K562 (cell line): Measurements from ENCODE around the gene NCOA1. TPM values are rescaled to one million over a fixed set of nuclear protein-coding genes. Genes with fewer than 3 reads are reported as not detected.
A peak's percentile ranks its signal among the peaks of the same experiment; 100 is the strongest.

Experiments
- ATAC-seq: fragments of 200-7000 bp; cut with Tn5 transposase; 3 replicates; pipeline ENCODE4 v1.9.1; 2020; ENCODE audit warnings: moderate library complexity
- BruUV-seq: library from RNA; stranded (reverse); fragments of 400-500 nt; replicated peaks from 2 replicates; lab custom pipeline; 2021; lab: Mats Ljungman, UMichigan
- CTCF ChIA-PET: fragments of 300-600 bp; formaldehyde crosslinking; extraction: SDS; loops from one replicate; lab custom pipeline; 2021; ENCODE audit warnings: low intra/inter-chr PET ratio; lab: Yijun Ruan, JAX
- POLR2A ChIA-PET: fragments of 300-600, 350-650 bp; sonication (Branson Sonifier 250); formaldehyde crosslinking; extraction: SDS; loops from one replicate; lab custom pipeline; 2021; ENCODE audit warnings: antibody characterized with exemption, inconsistent platforms; lab: Yijun Ruan, JAX
- DNase-seq, 4 experiments: peaks; one replicate each; pipeline versions ENCODE4 v3.0.0 to v3.0.0-alpha.2; 2011 to 2018; ENCODE audit warnings: low spot score in 3 of 4, mixed read lengths in 3 of 4; ENCODE audit errors: extremely low read depth in 1 of 4
- FAIRE-seq: peaks from 2 replicates; lab custom pipeline; 2011; peaks lifted over from hg19 to GRCh38; lab: Jason Lieb, UNC
- H2AFZ ChIP-seq: 2 replicates; pipeline ENCODE4 v1.6.0; 2011; ENCODE audit warnings: low read depth, low read length, control low read depth, inconsistent platforms
- H3K27ac ChIP-seq: fragments of 200-600 bp; 3 replicates; pipeline ENCODE4 v1.8.0; 2011; ENCODE audit warnings: low read depth, mild to moderate bottlenecking, control low read depth, inconsistent platforms, low read length, moderate library complexity, mixed read lengths; ENCODE audit errors: extremely low read depth
- H3K27me3 ChIP-seq, 2 experiments: fragments of 300-600 bp in 1 of 2; 2 replicates in 1 of 2; 3 replicates in 1 of 2; pipeline versions ENCODE4 v1.6.0 to v1.8.0; 2011; ENCODE audit warnings: inconsistent platforms in 2 of 2, low read length in 2 of 2, mild to moderate bottlenecking in 1 of 2, mixed read lengths in 1 of 2, moderate library complexity in 1 of 2; ENCODE audit not compliant: control insufficient read depth in 2 of 2, insufficient read depth in 2 of 2
- H3K36me3 ChIP-seq: fragments of 300-600 bp; 3 replicates; pipeline ENCODE4 v1.8.0; 2011; ENCODE audit warnings: mild to moderate bottlenecking, low read length, inconsistent platforms; ENCODE audit not compliant: control insufficient read depth, insufficient read depth
- H3K4me1 ChIP-seq, 2 experiments: fragments of 200-600 bp in 1 of 2; replicated peaks in 1 of 2; 2 replicates in 1 of 2; 3 replicates in 1 of 2; pipeline versions ENCODE4 v1.5.1 to v1.8.0; 2011; ENCODE audit warnings: inconsistent platforms in 2 of 2, low read length in 2 of 2, mild to moderate bottlenecking in 1 of 2, mixed read lengths in 1 of 2, moderate library complexity in 1 of 2; ENCODE audit not compliant: control insufficient read depth in 2 of 2, insufficient read depth in 2 of 2
- H3K4me2 ChIP-seq: 2 replicates; pipeline ENCODE4 v1.6.1; 2011; ENCODE audit warnings: low read length, control low read depth, inconsistent platforms, mixed read lengths; ENCODE audit not compliant: insufficient read depth
- H3K4me3 ChIP-seq: fragments of 200-600 bp; sonication (generic), shearing (Covaris generic); 2 replicates; pipeline ENCODE4 v1.5.1; 2016; ENCODE audit warnings: control low read depth, inconsistent platforms
- H3K79me2 ChIP-seq: fragments of 200-600 bp; 3 replicates; pipeline ENCODE4 v1.8.0; 2011; ENCODE audit warnings: low read length, inconsistent platforms; ENCODE audit not compliant: control insufficient read depth, insufficient read depth
- H3K9ac ChIP-seq, 2 experiments: 2 replicates each; pipeline versions ENCODE4 v1.6.0 to v1.6.1; 2011; ENCODE audit warnings: low read depth in 2 of 2, low read length in 2 of 2, control low read depth in 1 of 2, inconsistent platforms in 1 of 2, mild to moderate bottlenecking in 1 of 2, mixed read lengths in 1 of 2; ENCODE audit not compliant: insufficient read depth in 1 of 2
- H3K9me1 ChIP-seq: one replicate; pipeline ENCODE4 v1.6.0; 2011; ENCODE audit warnings: inconsistent platforms, mild to moderate bottlenecking, low read length, moderate library complexity; ENCODE audit not compliant: control insufficient read depth, insufficient read depth
- H3K9me3 ChIP-seq: replicated peaks from 2 replicates; pipeline ENCODE4 v1.5.1; 2011; ENCODE audit warnings: low read depth, low read length, inconsistent platforms; ENCODE audit not compliant: control insufficient read depth, insufficient read depth
- H4K20me1 ChIP-seq: replicated peaks from 2 replicates; pipeline ENCODE4 v1.6.1; 2011; ENCODE audit warnings: low read length, inconsistent platforms, mixed read lengths; ENCODE audit not compliant: control insufficient read depth, insufficient read depth
- BRF1 ChIP-seq: IDR thresholded peaks from 3 replicates; pipeline ENCODE4 v1.6.1; 2011; ENCODE audit warnings: borderline replicate concordance, mild to moderate bottlenecking; ENCODE audit not compliant: insufficient read length; ENCODE audit errors: extremely low read depth
- CBFA2T3 ChIP-seq: fragments of 450-650 bp; IDR thresholded peaks from 2 replicates; pipeline ENCODE4 v1.6.1; 2017
- CREB1 ChIP-seq, 2 experiments: sonication (generic) in 1 of 2; formaldehyde crosslinking in 1 of 2; IDR thresholded peaks; 2 replicates each; pipeline versions ENCODE4 v1.6.1 to v1.8.0; 2012 to 2022; ENCODE audit warnings: inconsistent platforms in 1 of 2, mild to moderate bottlenecking in 1 of 2, missing genetic modification reagents in 1 of 2, moderate library complexity in 1 of 2
- CXXC5 ChIP-seq: fragments of 250-450 bp; sonication (Bioruptor Pico); IDR thresholded peaks from 2 replicates; pipeline ENCODE4 v1.8.0; 2022; ENCODE audit warnings: inconsistent platforms, mild to moderate bottlenecking, moderate library complexity
- GTF3C2 ChIP-seq: IDR thresholded peaks from 3 replicates; pipeline ENCODE4 v1.6.1; 2011; ENCODE audit warnings: borderline replicate concordance, mild to moderate bottlenecking, moderate library complexity; ENCODE audit not compliant: insufficient read length; ENCODE audit errors: extremely low read depth
- HDAC2 ChIP-seq: fragments of 450-650 bp; IDR thresholded peaks from 2 replicates; pipeline ENCODE4 v1.6.1; 2016; ENCODE audit warnings: mild to moderate bottlenecking
- HNRNPL ChIP-seq: fragments of 200-400 bp; formaldehyde crosslinking; IDR thresholded peaks from 2 replicates; pipeline ENCODE4 v1.6.1; 2017; ENCODE audit warnings: low read depth, mild to moderate bottlenecking, low read length
- IFI16 ChIP-seq: fragments of 250-450 bp; sonication (Bioruptor Pico); IDR thresholded peaks from 2 replicates; pipeline ENCODE4 v2.1.2; 2022; ENCODE audit warnings: mild to moderate bottlenecking, inconsistent platforms
- ILK ChIP-seq: fragments of 450-650 bp; IDR thresholded peaks from 2 replicates; pipeline ENCODE4 v1.6.1; 2016; ENCODE audit warnings: missing genetic modification characterization, low read depth, mild to moderate bottlenecking, missing compliant biosample characterization, moderate library complexity, borderline replicate concordance
- MCM3 ChIP-seq: fragments of 450-650 bp; IDR thresholded peaks from 2 replicates; pipeline ENCODE4 v1.6.1; 2016
- NCOA4 ChIP-seq: fragments of 450-650 bp; IDR thresholded peaks from 2 replicates; pipeline ENCODE4 v1.6.1; 2018; ENCODE audit warnings: mild to moderate bottlenecking; ENCODE audit not compliant: partially characterized antibody
- NCOA6 ChIP-seq: fragments of 450-650 bp; IDR thresholded peaks from 2 replicates; pipeline ENCODE4 v1.6.1; 2017; ENCODE audit warnings: mild to moderate bottlenecking
- NEUROD1 ChIP-seq: fragments of 150-350 bp; IDR thresholded peaks from 2 replicates; pipeline ENCODE4 v1.6.1; 2014; ENCODE audit warnings: borderline replicate concordance, low read length, low read depth; ENCODE audit not compliant: partially characterized antibody
- SRSF7 ChIP-seq: fragments of 200-400 bp; formaldehyde crosslinking; optimal IDR thresholded peaks from 2 replicates; pipeline ENCODE3; 2017; ENCODE audit warnings: mild to moderate bottlenecking, low read depth, low read length
- TAF7 ChIP-seq: fragments of 450-650 bp; IDR thresholded peaks from 2 replicates; pipeline ENCODE4 v1.6.1; 2016; ENCODE audit warnings: missing genetic modification characterization, missing compliant biosample characterization
- TFAM ChIP-seq: fragments of 250-450 bp; sonication (Bioruptor Pico); conservative IDR thresholded peaks from 2 replicates; pipeline ENCODE4 v1.5.0; 2021; ENCODE audit warnings: mild to moderate bottlenecking, moderate library complexity
- XRCC4 ChIP-seq: IDR thresholded peaks from one replicate; pipeline ENCODE4 v1.6.1; 2011; ENCODE audit not compliant: insufficient read depth, insufficient read length; ENCODE audit errors: extremely low read depth
- ZFP36 ChIP-seq: fragments of 150-350 bp; IDR thresholded peaks from 2 replicates; pipeline ENCODE4 v1.6.1; 2018; ENCODE audit warnings: low read length, low read depth; ENCODE audit not compliant: partially characterized antibody
- ZNF197 ChIP-seq: fragments of 200-800 bp; sonication (Bioruptor generic); IDR thresholded peaks from 2 replicates; pipeline ENCODE4 v1.6.1; 2016; ENCODE audit warnings: low read depth, missing genetic modification characterization, missing compliant biosample characterization
- ZNF511 ChIP-seq: sonication (generic); formaldehyde crosslinking; IDR thresholded peaks from 2 replicates; pipeline ENCODE4 v1.8.0; 2022; ENCODE audit warnings: mild to moderate bottlenecking, missing genetic modification reagents
- WGBS: fragments of 100-300 bp; shearing (Covaris generic); methylation state at CpG from one replicate; pipeline ENCODE4 v1.1.6; 2016; ENCODE audit warnings: low coverage, mixed read lengths; ENCODE audit not compliant: insufficient coverage; ENCODE audit errors: missing lambda C conversion rate; 5-methylcytosine and 5-hydroxymethylcytosine counted together
- in situ Hi-C: fragments of 300-500 bp; cut with MboI; formaldehyde crosslinking; loops from 4 replicates; pipeline ENCODE4 v1.15.0; 2018; ENCODE audit warnings: inconsistent platforms, mixed read lengths
- intact Hi-C: fragments of 100-400 bp; cut with micrococcal nuclease; formaldehyde crosslinking; loops from 2 replicates; pipeline ENCODE4 v1.14.2; 2022
- polyA plus RNA-seq, 8 experiments: library from polyadenylated mRNA; depleted of rRNA in 4 of 8; stranded (reverse) in 5 of 8; unstranded in 3 of 8; fragments of >200 nt; fragmentation: Nextera tagmentation in 2 of 8; fragmentation: Illumina TruSeq in 1 of 8; extraction: Ambion mirVana in 2 of 8; extraction: Trizol in 1 of 8; gene quantifications; 2 replicates each; pipeline versions ENCODE4 v1.2.1 to v1.2.3, GENCODE V29; 2011 to 2014; ENCODE audit warnings: inconsistent platforms in 1 of 8, missing spikeins in 1 of 8
- total RNA-seq, 7 experiments: library from RNA; depleted of rRNA in 6 of 7; stranded (reverse); fragments of >200 nt in 6 of 7; fragmentation: Illumina TruSeq in 2 of 7; extraction: Trizol in 2 of 7; gene quantifications; 2 replicates each; pipeline versions ENCODE4 v1.2.1 to v1.2.3, GENCODE V29; 2011 to 2021; ENCODE audit warnings: low replicate concordance in 1 of 7

NCOA1 gene
- total and polyA plus RNA-seq, 9 of the 15 experiments (the other 6 are each of a cell fraction or from before 2014, with no cell fraction given) = 4.9 to 25.7 (median 17.0) TPM

- peak; percentile 90 for ATAC-seq
- ChIA-PET POLR2A (interaction anchor here (0.7 to 2.0 kb wide), 5 partner anchors 8 to 21 kb away, joined by 3 to 11 read pairs (median 7); partner anchors contain the start of gene NCOA1), CTCF (no interaction called here)
- H3K9me3 ChIP-seq = peaks cover 10% of the 10 kb centered on the region; the same call in 1 of the 2 replicates
- peak overlapping the region; percentile 96 for H2AFZ ChIP-seq
- BruUV-seq = no TSS peak
- H3K4me1 ChIP-seq = peaks cover 7 to 16% of the 10 kb centered on the region in 2 experiments; a peak in 3 of 5 replicates
- FAIRE-seq = peak; percentile 82
- no peaks in the 10 kb centered on the region for H3K79me2 ChIP-seq
- H3K36me3 ChIP-seq = no peaks in the 10 kb centered on the region
- H3K27me3 ChIP-seq = no peaks in the 10 kb centered on the region
- H3K9me1 ChIP-seq = no peaks in the 10 kb centered on the region
- no peaks in the 10 kb centered on the region for H4K20me1 ChIP-seq
- no peak overlapping the region for H3K4me3 ChIP-seq
- peak overlapping the region; percentile 69 to 72; a peak in 3 of 4 replicates for H3K9ac ChIP-seq
- in situ Hi-C loops (no loop called here), intact Hi-C loops (no loop called here)
- peak in 2 of 4 experiments; percentile 64 to 75 for DNase-seq
- peak overlapping the region; percentile 91 for H3K27ac ChIP-seq
- H3K4me2 ChIP-seq = peak overlapping the region; percentile 63
- 27% methylated on average over 5 of the region's 5 CpGs for WGBS
- TF ChIP-seq CXXC5 (CRISPR knock-in tag) = 0 out of 2 replicates have a peak, but pooled peaks have one; percentile 35
- TF ChIP-seq GTF3C2 = no peak
- TF ChIP-seq CBFA2T3 = peak; percentile 20; the same call in 1 of the 2 replicates
- no peak for TF ChIP-seq ILK
- no peak for TF ChIP-seq NCOA4
- no peak for TF ChIP-seq MCM3
- no peak for TF ChIP-seq NCOA6
- TF ChIP-seq BRF1 = no peak
- TF ChIP-seq XRCC4 = no peak
- no peak for TF ChIP-seq ZFP36
- 0 out of 2 replicates have a peak, but pooled peaks have one; percentile 18 for TF ChIP-seq HNRNPL
- no peak for TF ChIP-seq IFI16
- no peak for TF ChIP-seq ZNF511
- TF ChIP-seq CREB1 (IDR thresholded peaks at IDR 0.05) = no peak
- TF ChIP-seq CREB1 (CRISPR knock-in tag; IDR thresholded peaks at IDR 0.05) = no peak
- no peak for TF ChIP-seq TFAM
- no peak for TF ChIP-seq ZNF197 (CRISPR knock-in tag)
- TF ChIP-seq TAF7 (tag) = no peak
- TF ChIP-seq HDAC2 = peak; percentile 51
- TF ChIP-seq SRSF7 = no peak
- no peak for TF ChIP-seq NEUROD1
These were observed 8.6 kb upstream of the NCOA1 start for GRCh38 chr2:24482251-24482971.
